Loucy (cell line): Measurements from ENCODE around the gene ZNF160.

Source experiments
- EZH2phosphoT487 ChIP-seq: fragments of 200-600 bp; IDR thresholded peaks from 2 replicates; pipeline ENCODE4 v1.6.1; 2018; ENCODE audit warnings: antibody characterized with exemption, mild to moderate bottlenecking, moderate library complexity, borderline replicate concordance
- TF ChIP-seq, protein P1 (sequence below): fragments of 200-600 bp; sonication (generic); conservative IDR thresholded peaks from 2 replicates; pipeline ENCODE4 v1.5.1; 2014; ENCODE audit warnings: mild to moderate bottlenecking, antibody characterized with exemption, low read length

- TF ChIP-seq, protein P1, sequence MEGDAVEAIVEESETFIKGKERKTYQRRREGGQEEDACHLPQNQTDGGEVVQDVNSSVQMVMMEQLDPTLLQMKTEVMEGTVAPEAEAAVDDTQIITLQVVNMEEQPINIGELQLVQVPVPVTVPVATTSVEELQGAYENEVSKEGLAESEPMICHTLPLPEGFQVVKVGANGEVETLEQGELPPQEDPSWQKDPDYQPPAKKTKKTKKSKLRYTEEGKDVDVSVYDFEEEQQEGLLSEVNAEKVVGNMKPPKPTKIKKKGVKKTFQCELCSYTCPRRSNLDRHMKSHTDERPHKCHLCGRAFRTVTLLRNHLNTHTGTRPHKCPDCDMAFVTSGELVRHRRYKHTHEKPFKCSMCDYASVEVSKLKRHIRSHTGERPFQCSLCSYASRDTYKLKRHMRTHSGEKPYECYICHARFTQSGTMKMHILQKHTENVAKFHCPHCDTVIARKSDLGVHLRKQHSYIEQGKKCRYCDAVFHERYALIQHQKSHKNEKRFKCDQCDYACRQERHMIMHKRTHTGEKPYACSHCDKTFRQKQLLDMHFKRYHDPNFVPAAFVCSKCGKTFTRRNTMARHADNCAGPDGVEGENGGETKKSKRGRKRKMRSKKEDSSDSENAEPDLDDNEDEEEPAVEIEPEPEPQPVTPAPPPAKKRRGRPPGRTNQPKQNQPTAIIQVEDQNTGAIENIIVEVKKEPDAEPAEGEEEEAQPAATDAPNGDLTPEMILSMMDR: no peak
- no peak for TF ChIP-seq EZH2phosphoT487
These were observed 35.0 kb downstream of the ZNF160 start for GRCh38 chr19:53068199-53068598.
